ENCODE results near the gene IL17D.

- TF ChIP-seq CTCF (conservative IDR thresholded peaks at IDR 0.05; ENCODE audit: low read depth, low read length): no peak
- no peak for TF ChIP-seq EZH2 (IDR thresholded peaks at IDR 0.05; ENCODE audit: borderline replicate concordance, low read depth, low read length, poor library complexity, severe bottlenecking)
Observed at GRCh38 chr13:20738616-20739015, 35.1 kb downstream of the IL17D start.

All from A673 (cell line).